NCI-H2227 (cell line): Measurements from ENCODE around the gene UQCRC1.

ENCODE experiments used
- DNase-seq: peaks from one replicate; lab custom pipeline; 2025; ENCODE audit not compliant: unreplicated experiment; lab: John Stamatoyannopoulos, UW

The UQCRC1 gene

DNA sequence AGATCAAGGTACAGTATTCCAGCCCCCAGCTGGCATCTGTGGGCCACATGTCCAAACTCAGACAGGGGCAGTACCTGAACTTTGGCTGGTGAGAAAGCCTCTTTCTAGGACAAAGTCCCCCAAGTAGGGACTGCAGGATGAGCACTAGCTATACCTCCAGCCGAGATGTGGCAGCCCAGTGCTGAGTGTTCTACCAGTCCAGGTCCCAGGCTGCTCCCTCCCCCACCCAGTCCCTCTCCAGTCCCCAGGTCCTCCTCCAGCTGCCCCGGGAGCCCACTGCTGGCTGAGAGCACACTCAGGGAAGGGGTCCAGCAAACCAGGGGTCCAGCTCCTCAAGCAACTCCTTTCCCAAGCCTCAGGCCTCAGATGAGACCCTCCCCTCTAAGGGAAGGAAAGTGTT, 24.3 kb upstream of the UQCRC1 start:
- no peak for DNase-seq

GRCh38 chr3:48633256-48633655, 23.8 kb upstream of the UQCRC1 start:
- DNase-seq: no peak

GRCh38 chr3:48631516-48632448, 22.3 kb upstream of the UQCRC1 start:
- DNase-seq: no peak

GRCh38 chr3:48630833-48631232, 21.4 kb upstream of the UQCRC1 start:
- DNase-seq: no peak

DNA sequence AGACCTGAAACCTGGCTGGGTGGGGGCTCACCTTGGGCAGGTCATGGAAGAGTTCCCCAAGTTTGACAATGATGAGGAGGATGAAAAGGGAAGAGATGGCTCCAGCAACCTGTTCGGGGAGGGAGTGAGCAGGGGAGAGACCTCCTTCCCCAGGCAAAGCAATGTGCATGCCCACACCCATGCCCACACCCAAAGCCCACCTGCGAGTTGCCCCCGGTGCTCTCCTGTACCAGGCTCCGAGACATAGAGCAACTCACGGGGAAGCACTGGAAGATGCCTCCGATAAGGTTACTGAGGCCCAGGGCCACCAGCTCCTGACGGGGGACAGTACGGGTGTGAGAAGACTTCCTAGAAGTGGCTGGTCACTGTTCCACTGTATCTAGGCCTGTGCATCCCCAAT, 21.0 kb upstream of the UQCRC1 start:
- no peak for DNase-seq

DNA sequence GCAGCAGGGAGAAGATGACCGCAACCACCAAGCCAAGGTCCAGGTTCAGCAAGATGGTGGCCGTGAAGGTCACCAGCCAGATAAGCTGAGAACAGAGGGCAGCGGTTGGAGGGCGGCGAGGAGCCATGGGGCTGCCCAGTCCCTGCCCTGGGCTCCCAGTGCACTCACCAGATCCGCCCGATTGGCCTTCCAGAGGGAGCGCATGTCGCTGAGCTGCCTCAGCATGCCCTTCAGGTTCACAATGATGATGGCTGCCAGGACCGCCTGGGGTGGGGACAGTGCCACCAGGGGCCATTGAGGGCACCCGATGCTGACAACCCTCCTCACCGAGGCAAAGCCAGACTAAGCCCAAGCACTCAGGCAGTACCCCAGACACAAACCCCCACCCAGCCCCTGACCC, 20.4 kb upstream of the UQCRC1 start:
- no peak for DNase-seq

DNA sequence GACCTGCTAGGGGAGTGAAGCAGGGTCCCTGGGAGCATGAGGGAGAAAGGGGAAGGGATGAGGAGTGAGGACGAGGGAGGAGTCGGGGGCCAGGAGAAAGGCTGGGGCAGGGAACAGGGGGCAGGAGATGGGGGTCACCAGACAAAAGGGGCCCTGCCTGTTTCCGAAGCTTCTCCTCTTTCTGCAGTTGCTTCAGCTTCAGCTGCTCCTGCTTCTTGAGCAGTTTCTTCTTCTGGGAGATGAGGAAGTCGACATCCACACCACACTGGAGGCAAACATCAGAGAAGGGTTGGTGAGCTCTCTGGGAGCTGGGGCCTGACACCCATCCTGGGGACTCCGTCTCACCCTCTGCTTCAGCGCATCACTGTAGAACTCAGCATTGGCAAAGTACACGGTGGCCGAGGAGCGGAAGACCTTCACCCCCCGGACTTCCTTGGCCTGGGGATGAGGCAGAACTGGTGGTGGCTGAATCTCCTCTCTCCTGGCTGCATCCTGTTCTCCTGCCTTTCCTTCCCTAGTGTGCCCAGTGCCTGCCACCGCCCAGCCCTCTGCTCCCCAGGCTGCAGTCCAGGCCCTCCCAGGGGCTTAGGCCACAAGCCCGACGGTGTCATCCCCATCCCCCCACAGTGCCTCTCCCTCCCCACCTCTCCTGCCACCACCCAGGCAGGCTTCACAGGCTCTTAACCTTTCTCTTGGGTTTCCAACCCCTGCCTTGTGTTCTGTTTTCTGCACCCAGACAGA, 19.0 kb upstream of the UQCRC1 start:
- no peak for DNase-seq

- no peak for DNase-seq
Measured at GRCh38 chr3:48625600-48625999, 16.2 kb upstream of the UQCRC1 start.

DNA sequence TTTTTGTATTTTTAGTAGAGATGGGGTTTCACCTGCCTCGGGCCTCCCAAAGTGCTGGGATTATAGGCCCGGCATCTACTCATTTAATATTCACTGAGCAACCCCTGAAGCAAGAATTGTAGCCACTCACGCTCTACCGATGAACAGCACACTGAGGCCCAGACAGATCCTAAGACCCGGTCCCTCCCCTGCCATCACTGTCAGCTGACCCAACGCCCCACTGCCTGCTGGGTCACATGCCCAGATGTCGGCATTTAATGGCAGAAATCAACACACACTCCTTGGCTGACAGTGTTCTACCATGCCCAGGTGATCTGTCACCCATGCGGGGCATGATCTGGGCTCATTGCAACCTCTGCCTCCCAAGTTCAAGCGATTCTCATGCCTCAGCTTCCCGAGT, 15.3 kb upstream of the UQCRC1 start:
- no peak for DNase-seq

DNA sequence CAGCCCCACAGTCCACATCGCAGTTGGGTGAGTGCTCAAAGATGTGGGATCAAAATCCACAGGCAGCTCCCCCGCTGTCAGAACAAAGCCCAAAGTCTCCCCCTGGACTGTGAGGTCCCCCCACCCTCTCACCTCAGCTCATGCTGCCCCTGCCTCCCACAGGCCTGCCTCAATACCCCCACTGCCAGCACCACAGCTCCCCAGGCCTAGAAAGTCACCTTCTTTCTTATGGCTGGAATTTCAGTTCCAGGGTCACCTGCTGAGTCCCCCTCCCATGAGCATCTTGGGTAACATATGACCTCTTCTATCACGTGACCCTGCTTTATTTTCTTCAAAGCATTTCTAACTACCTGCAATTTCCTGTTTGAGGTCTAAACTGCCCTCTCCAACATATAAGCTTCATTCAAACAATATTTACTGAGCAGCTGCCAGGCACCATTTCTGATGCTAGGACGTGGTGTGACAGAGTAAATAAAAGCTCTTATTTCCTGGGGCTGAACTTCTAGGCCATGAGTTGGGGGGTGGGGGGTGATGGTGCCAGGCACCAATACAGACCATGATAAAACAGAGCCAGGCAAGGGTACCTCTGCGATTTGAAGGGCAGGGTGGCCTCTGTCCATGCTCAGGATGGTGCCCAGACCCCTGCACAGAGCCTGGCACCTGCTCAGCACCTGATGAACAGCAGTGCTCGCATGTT, 14.6 kb upstream of the UQCRC1 start:
- DNase-seq: no peak

GRCh38 chr3:48621461-48621869, 12.0 kb upstream of the UQCRC1 start, which contains the start of gene TMEM89:
Gene TMEM89 (minus strand): TSS chr3:48621769. CDS start chr3:48621756, 13 bp downstream.
- no peak for DNase-seq

DNA sequence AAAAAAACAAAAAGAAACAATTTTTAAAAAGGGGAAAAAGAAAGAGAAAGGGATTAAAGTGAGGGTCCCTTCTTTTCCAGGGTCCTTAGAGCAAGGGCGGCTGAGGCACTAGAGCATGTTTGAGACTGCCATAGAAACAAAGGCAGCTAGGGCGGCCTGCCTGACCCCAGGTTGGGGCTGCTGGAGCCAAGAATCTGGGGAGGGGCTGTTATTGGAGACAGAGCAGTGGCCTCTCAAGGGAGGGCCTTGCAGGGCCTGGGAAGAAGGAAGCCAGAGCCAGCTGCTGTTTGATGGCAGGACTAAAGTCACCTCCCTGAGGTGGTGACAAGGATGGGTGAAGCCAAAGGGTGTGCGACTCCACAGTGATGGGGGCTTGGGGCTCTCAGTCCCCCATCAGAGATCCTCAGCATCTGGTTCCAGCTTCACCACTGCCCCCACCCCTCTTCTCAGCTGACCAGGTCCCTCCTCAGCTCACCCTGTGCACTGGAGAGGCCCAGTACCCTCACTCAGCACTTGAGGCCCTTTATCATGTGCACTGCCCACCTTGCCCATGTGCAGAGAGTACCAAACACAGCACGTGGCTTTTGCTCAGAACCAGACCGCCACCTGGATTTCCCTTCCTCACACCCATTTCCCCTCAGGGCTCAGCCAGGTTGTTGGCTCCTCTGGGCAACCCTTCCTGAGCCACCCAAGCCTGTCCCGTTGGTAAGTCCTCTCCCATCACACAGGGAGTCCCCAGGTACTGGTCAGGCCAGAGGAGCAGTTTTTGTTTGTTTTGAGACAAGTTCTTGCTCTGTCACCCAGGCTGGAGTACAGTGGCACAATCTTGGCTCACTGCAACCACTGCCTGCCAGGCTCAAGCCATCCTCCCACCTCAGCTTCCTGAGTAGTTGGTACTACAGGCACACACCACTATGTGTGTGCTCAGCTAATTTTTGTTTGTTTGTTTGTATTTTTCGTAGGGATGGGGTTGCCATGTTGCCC, 10.4 kb upstream of the UQCRC1 start:
- DNase-seq: no peak

GRCh38 chr3:48617559-48617958, 8.1 kb upstream of the UQCRC1 start:
- DNase-seq: no peak

GRCh38 chr3:48614044-48614443, 4.6 kb upstream of the UQCRC1 start:
- DNase-seq: no peak

GRCh38 chr3:48612309-48612708, 2.9 kb upstream of the UQCRC1 start:
- no peak for DNase-seq

DNA sequence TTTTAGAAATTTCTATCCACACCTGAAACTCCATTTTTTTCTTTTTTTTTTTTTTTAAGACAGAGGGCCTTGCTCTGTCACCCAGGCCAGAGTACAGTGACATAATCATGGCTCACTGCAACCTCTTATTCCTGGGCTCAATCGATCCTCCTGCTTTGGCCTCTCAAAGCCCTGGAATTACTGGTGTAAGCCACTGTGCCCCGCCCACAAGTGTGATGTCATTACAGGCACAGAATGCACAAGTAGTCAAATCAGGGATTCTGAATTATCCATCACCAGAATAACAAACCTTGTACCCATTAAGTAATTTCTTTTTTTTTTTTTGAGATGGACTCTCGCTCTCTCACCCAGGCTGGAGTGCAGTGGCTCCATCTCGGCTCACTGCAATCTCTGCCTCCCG, 1.9 kb downstream of the UQCRC1 start:
- peak; percentile 5 for DNase-seq

- no peak for DNase-seq
Measured at GRCh38 chr3:48601622-48601994, 7.8 kb downstream of the UQCRC1 start.

- no peak for DNase-seq
Measured at GRCh38 chr3:48600711-48601621, 8.5 kb downstream of the UQCRC1 start.

DNA sequence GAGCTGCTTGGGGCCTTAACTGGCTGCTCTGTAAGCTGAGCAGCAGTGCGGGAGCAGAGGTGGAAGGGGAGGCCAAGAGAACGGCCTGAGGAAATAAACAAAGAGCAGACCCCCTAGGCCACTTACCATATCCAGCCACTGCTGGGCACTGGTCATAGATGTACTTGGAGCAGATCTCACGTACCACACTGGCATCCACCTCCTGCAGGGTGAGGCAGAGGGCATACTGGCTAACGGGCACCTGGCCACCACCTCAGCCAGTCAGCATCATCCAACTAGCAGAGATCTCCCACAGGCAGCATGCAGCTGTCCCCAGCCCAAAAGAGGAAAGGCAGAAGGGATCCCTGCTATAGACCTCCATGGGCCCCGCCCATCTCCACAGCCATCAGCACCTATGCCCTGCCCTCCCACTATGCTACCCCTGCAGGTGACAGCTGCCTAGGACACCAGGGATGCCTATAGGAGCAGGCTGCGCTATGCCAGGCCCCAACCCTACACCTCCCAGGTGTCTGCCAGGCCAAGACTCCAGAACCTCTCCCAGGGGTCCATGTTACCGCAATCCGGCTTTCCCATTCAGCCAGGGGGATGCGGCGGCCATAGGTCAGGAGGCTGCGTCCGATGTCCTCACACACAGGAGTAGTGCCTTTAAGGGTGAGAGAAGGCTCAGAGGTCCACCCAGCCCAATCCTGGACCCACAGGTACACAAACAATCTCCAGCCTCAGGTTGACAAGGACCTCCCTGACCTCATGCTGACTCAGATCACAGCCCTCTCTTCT, 9.7 kb downstream of the UQCRC1 start:
- no peak for DNase-seq
